MM.1S (cell line): ENCODE measurements around the gene HDLBP.

Experiments
- EZH2 ChIP-seq: fragments of 300-600 bp; sonication (generic); optimal IDR thresholded peaks from 2 replicates; pipeline ENCODE3; 2017; ENCODE audit warnings: low read depth, mild to moderate bottlenecking, antibody characterized with exemption, low read length, mixed read lengths
- TF ChIP-seq, protein P1 (sequence below): fragments of 300-600 bp; sonication (generic); IDR thresholded peaks from 2 replicates; pipeline ENCODE4 v1.5.1; 2016; ENCODE audit warnings: antibody characterized with exemption, low read length, mixed read lengths

DNA sequence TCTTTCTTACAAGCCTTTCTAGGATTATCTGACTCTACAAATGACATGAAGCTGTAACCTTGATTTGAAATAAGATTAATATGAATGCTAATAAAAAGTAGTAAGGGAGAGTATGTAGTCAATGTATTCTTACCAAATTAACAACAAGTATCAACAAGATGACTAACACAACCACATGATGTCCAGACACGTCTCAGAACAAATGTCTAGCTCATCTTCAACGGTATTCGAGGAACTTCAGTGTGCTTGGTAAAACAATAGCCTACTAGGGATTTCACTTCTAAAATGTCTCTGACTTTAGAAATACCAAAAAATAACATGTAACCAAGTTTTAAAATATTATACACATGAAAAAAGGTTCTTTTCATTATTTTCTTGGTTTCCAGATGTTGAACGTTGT, 3.4 kb downstream of the HDLBP start:
- TF ChIP-seq, protein P1, sequence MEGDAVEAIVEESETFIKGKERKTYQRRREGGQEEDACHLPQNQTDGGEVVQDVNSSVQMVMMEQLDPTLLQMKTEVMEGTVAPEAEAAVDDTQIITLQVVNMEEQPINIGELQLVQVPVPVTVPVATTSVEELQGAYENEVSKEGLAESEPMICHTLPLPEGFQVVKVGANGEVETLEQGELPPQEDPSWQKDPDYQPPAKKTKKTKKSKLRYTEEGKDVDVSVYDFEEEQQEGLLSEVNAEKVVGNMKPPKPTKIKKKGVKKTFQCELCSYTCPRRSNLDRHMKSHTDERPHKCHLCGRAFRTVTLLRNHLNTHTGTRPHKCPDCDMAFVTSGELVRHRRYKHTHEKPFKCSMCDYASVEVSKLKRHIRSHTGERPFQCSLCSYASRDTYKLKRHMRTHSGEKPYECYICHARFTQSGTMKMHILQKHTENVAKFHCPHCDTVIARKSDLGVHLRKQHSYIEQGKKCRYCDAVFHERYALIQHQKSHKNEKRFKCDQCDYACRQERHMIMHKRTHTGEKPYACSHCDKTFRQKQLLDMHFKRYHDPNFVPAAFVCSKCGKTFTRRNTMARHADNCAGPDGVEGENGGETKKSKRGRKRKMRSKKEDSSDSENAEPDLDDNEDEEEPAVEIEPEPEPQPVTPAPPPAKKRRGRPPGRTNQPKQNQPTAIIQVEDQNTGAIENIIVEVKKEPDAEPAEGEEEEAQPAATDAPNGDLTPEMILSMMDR = no peak
- TF ChIP-seq EZH2 = no peak
